ENCODE results near the gene TAAR8. TPM values are rescaled to one million over a fixed set of nuclear protein-coding genes. Genes with fewer than 3 reads are reported as not detected.
"Not testable (repeated sequence)": the region's sequence is repeated elsewhere in the genome, so short reads cannot be mapped to it uniquely, and the experiment has no call there.

The TAAR8 gene
- total and polyA plus RNA-seq, 2 donors = not detected

DNA sequence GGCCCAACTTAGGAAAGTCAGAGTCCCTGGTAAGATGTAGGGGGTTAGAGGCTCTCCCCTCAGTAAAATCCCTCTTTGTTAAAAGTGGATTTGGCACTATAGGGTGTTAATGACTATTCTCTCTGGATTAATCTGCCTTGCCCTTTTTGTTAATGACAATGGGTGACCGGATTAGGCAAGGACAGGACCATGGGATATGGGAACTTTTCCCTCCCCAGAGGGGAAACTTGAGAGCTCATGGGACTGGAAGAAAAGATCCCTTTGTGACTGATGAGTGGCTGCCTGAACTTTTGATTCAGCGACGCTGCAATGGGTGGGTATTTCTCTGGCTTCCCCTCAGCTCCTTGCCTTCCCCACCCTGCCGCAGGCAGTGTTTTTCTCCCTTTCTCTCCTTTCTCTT, 26.6 kb upstream of the TAAR8 start:
- Histone ChIP-seq H3K36me3 (ENCODE audit: insufficient read depth) (no peaks in the 10 kb centered on the region), H3K27ac (ENCODE audit: low read depth) (no peak overlapping the region), H3K4me3 (ENCODE audit: low read depth, low read length) (no peak overlapping the region), H3K4me1 (ENCODE audit: insufficient read depth) (no peaks in the 10 kb centered on the region)
- no peak for DNase-seq (ENCODE audit: extremely low spot score)
- 63% methylated on average over 4 of the region's 4 CpGs for WGBS

DNA sequence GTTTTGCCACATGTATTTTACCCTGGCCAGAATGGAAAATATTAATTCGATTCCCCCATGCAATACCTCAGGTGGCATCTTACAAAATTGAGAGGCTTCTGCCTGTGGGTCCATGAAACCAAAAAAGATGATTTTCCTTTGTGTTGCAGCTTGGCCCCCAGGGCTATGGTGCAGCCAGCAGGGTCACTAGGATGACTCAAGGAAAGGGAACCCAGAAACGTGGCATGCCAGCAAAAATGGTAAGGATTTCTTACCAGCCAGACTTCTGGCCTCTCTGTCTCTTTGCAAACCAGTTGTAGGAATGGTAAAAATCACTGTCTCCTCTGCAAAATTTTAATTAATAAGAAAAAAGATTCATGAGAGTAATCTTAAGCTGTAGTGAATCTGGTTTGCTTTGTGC, 26.0 kb upstream of the TAAR8 start:
- Histone ChIP-seq H3K36me3 (ENCODE audit: insufficient read depth) (no peaks in the 10 kb centered on the region), H3K27ac (ENCODE audit: low read depth) (no peak overlapping the region), H3K4me3 (ENCODE audit: low read depth, low read length) (no peak overlapping the region), H3K4me1 (ENCODE audit: insufficient read depth) (no peaks in the 10 kb centered on the region)
- 60% methylated on average over 2 of the region's 2 CpGs for WGBS
- DNase-seq (ENCODE audit: extremely low spot score) = no peak

GRCh38 chr6:132527791-132528190, 24.7 kb upstream of the TAAR8 start:
- Histone ChIP-seq H3K4me1 (ENCODE audit: insufficient read depth) (no peaks in the 10 kb centered on the region), H3K4me3 (ENCODE audit: low read depth, low read length) (no peak overlapping the region), H3K36me3 (ENCODE audit: insufficient read depth) (no peaks in the 10 kb centered on the region), H3K27ac (ENCODE audit: low read depth) (no peak overlapping the region)
- 64% methylated on average over 6 of the region's 6 CpGs for WGBS
- DNase-seq (ENCODE audit: extremely low spot score) = no peak

- no peaks in the 10 kb centered on the region for H3K4me1 ChIP-seq (ENCODE audit: insufficient read depth)
- no peak overlapping the region for H3K27ac ChIP-seq (ENCODE audit: low read depth)
- WGBS = 14% methylated on average over 9 of the region's 9 CpGs
- no peaks in the 10 kb centered on the region for H3K36me3 ChIP-seq (ENCODE audit: insufficient read depth)
- H3K4me3 ChIP-seq (ENCODE audit: low read depth, low read length) = no peak overlapping the region
- peak; percentile 39 for DNase-seq (ENCODE audit: extremely low spot score)
Measured at GRCh38 chr6:132530293-132530974, 22.0 kb upstream of the TAAR8 start.

- 82% methylated on average over 2 of the region's 2 CpGs for WGBS
- H3K36me3 ChIP-seq (ENCODE audit: insufficient read depth); DNase-seq (ENCODE audit: extremely low spot score); H3K4me1 ChIP-seq (ENCODE audit: insufficient read depth); H3K27ac ChIP-seq (ENCODE audit: low read depth); H3K4me3 ChIP-seq (ENCODE audit: low read depth, low read length): not testable (repeated sequence)
Measured at GRCh38 chr6:132534546-132534945, 17.9 kb upstream of the TAAR8 start.

DNA sequence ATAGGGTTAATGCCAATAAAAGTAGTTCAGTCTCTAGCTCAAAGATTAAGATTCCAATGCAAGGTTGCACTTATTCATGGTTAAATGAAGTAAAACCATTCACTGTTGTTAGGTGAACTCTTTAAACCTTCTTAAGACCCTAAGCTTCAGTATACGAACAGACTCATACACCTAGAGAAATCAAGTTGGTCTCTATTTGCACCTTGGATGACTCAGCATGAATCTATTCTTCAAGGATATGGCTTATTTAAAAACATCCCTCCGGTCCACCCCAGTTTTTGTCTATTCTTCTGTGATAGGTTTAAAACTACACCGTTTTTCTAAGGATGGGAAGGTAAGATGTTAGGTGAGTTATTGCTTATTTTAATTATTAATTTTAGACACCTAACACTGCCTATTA, 15.3 kb upstream of the TAAR8 start:
- no peak for DNase-seq (ENCODE audit: extremely low spot score)
- Histone ChIP-seq H3K4me1 (ENCODE audit: insufficient read depth) (no peaks in the 10 kb centered on the region), H3K4me3 (ENCODE audit: low read depth, low read length) (no peak overlapping the region), H3K27ac (ENCODE audit: low read depth) (no peak overlapping the region), H3K36me3 (ENCODE audit: insufficient read depth) (no peaks in the 10 kb centered on the region)
- 88% methylated on average over 3 of the region's 3 CpGs for WGBS

DNA sequence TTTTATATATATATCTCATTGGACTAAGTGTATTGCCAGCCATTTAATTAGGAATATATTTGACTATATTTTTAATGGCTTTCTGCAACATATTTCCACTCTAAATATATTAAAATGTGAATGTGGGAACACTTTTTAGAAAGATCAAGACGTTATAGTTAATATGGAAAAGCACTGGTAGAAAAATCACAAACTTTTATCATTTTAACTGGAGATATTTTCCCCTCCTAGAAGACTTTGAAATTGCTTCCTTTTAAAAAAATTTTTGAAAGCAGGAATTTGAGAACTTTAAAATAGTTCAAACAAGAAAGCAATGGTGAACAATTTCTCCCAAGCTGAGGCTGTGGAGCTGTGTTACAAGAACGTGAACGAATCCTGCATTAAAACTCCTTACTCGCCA, 14.5 kb upstream of the TAAR8 start, which contains the start of gene TAAR9:
TSS of gene TAAR9 (plus strand) at position 301 of the 400 bp plus-strand sequence. CDS start at position 314, 13 bp downstream.
- WGBS = 89% methylated on average over 4 of the region's 4 CpGs
- DNase-seq (ENCODE audit: extremely low spot score) = no peak
- no peaks in the 10 kb centered on the region for H3K36me3 ChIP-seq (ENCODE audit: insufficient read depth)
- no peaks in the 10 kb centered on the region for H3K4me1 ChIP-seq (ENCODE audit: insufficient read depth)
- H3K27ac ChIP-seq (ENCODE audit: low read depth) = no peak within 1 kb of the TSS
- H3K4me3 ChIP-seq (ENCODE audit: low read depth, low read length) = no peak within 1 kb of the TSS

DNA sequence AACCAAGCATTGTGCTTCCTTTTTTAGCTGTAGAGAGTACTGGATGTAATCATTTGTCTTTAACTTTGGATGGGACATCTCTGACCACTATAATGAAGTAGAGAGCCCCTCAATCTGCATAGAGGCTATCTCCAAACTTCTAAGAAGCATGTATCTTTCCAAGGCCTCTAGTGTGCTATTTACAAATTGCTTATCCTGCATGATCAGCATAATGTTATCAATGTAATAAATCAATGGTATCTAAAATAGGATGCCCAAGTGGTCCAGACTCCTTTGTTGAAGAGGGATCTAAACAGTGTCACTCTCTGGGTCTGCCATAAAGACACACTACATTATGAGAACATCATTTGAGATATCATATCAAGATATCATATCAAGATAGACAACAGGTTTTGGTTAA, 7.6 kb upstream of the TAAR8 start:
- Histone ChIP-seq H3K4me3 (ENCODE audit: low read depth, low read length) (no peak overlapping the region), H3K27ac (ENCODE audit: low read depth) (no peak overlapping the region), H3K36me3 (ENCODE audit: insufficient read depth) (no peaks in the 10 kb centered on the region), H3K4me1 (ENCODE audit: insufficient read depth) (no peaks in the 10 kb centered on the region)
- no peak for DNase-seq (ENCODE audit: extremely low spot score)

DNA sequence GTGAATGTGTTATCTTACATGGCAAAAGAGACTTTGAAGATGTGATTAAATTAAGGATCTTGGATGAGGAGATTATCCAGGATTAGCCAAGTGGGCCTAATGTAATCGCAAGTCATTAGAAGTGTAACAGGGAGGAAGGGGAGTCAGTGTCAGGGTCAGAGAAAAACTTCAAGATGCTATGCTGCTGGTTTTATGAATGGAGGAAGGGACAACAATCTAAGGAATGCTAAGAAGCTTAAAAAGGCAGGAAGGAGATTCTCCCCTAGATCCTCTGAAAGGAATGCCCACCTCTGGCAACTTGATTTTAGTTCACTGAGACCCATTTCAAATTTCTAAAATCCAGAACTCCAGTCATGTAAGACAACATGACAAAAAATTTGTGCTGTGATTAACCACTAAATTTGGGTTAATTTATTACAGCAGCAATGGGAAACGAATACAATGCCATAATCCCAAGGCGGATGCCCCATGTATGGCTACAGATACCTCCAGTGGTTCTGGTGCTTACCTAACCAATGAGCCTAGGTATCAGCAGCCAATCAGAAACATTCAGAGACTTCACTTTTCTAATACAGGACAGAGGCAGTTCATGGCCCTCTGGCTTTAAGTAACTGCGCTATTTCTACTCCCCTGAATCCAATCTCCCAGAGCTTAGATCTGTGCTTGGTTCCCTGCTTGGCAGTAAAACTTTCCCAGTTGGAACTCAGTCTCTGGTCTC, 3.6 kb upstream of the TAAR8 start:
- no peak for DNase-seq (ENCODE audit: extremely low spot score)
- Histone ChIP-seq H3K4me1 (ENCODE audit: insufficient read depth) (no peaks in the 10 kb centered on the region), H3K4me3 (ENCODE audit: low read depth, low read length) (no peak overlapping the region), H3K27ac (ENCODE audit: low read depth) (no peak overlapping the region), H3K36me3 (ENCODE audit: insufficient read depth) (no peaks in the 10 kb centered on the region)
- WGBS = 82% methylated on average over 4 of the region's 4 CpGs

DNA sequence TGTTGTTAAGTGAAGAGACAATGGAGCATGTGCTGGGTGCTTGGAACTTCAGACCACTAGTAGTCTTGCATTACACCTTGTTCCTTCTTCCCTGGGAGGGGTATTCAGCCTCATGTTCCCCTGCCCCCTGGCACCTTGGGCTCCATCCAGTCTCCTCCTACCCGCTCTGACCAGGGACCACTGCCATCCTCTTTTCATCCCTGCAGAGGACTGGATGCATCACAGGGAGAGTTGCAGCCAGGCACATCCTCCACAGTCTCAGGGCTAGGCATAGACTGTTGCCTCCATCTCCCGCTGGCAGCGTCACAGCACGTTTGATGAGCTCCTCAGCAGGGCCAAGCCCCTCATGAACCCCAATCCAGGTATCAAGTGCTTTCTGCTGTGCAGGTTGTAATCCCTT, 1.3 kb upstream of the TAAR8 start:
- WGBS = 89% methylated on average over 4 of the region's 4 CpGs
- DNase-seq (ENCODE audit: extremely low spot score) = no peak
- H3K4me1 ChIP-seq (ENCODE audit: insufficient read depth) = no peaks in the 10 kb centered on the region
- no peaks in the 10 kb centered on the region for H3K36me3 ChIP-seq (ENCODE audit: insufficient read depth)
- H3K4me3 ChIP-seq (ENCODE audit: low read depth, low read length) = no peak overlapping the region
- no peak overlapping the region for H3K27ac ChIP-seq (ENCODE audit: low read depth)

- H3K4me1 ChIP-seq (ENCODE audit: insufficient read depth); DNase-seq (ENCODE audit: extremely low spot score); H3K4me3 ChIP-seq (ENCODE audit: low read depth, low read length); H3K27ac ChIP-seq (ENCODE audit: low read depth); H3K36me3 ChIP-seq (ENCODE audit: insufficient read depth): not testable (repeated sequence)
- 76% methylated on average over 3 of the region's 3 CpGs for WGBS
Measured at GRCh38 chr6:132560087-132560486, 7.6 kb downstream of the TAAR8 start.

GRCh38 chr6:132566404-132566803, 13.9 kb downstream of the TAAR8 start:
- WGBS = 90% methylated on average over 6 of the region's 6 CpGs
- no peak for DNase-seq (ENCODE audit: extremely low spot score)
- no peak overlapping the region for H3K4me3 ChIP-seq (ENCODE audit: low read depth, low read length)
- no peaks in the 10 kb centered on the region for H3K36me3 ChIP-seq (ENCODE audit: insufficient read depth)
- H3K4me1 ChIP-seq (ENCODE audit: insufficient read depth) = no peaks in the 10 kb centered on the region
- H3K27ac ChIP-seq (ENCODE audit: low read depth) = no peak overlapping the region

DNA sequence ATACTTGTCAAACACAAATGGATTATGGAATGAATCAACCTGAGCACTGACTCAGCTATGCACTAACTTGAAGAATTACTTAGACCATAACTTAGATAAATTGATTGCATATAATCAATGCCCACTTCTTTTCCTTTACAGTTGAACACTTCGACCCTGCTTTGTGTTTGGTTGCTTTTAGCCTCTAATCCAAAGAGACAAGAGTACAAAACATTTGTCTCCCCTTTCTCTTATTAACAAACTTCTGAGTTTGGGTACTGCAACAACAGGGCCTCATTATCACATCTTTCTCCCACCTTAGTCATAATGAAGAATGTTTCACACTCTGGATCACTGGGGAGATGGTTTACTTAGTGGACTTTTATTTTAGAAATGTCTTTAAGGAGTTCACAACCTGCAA, 15.1 kb downstream of the TAAR8 start:
- 65% methylated on average over 1 of the region's 1 CpG for WGBS
- DNase-seq (ENCODE audit: extremely low spot score) = no peak
- Histone ChIP-seq H3K4me3 (ENCODE audit: low read depth, low read length) (no peak overlapping the region), H3K4me1 (ENCODE audit: insufficient read depth) (no peaks in the 10 kb centered on the region), H3K27ac (ENCODE audit: low read depth) (no peak overlapping the region), H3K36me3 (ENCODE audit: insufficient read depth) (no peaks in the 10 kb centered on the region)

GRCh38 chr6:132568611-132569010, 16.1 kb downstream of the TAAR8 start:
- WGBS = 57% methylated on average over 6 of the region's 6 CpGs
- no peaks in the 10 kb centered on the region for H3K4me1 ChIP-seq (ENCODE audit: insufficient read depth)
- no peaks in the 10 kb centered on the region for H3K36me3 ChIP-seq (ENCODE audit: insufficient read depth)
- H3K4me3 ChIP-seq (ENCODE audit: low read depth, low read length) = no peak overlapping the region
- DNase-seq (ENCODE audit: extremely low spot score) = no peak
- no peak overlapping the region for H3K27ac ChIP-seq (ENCODE audit: low read depth)
